ENCODE measurements around the gene PTPA. TPM values are rescaled to one million over a fixed set of nuclear protein-coding genes. Genes with fewer than 3 reads are reported as not detected.

The PTPA gene
- total RNA-seq, 1 donor from 2014 or later = 162 TPM

- DNase-seq = peak; percentile 71
- intact Hi-C loops (cut with micrococcal nuclease) = no loop called here
Observed at GRCh38 chr9:129166623-129167557, 55.7 kb downstream of the PTPA start.

DNA sequence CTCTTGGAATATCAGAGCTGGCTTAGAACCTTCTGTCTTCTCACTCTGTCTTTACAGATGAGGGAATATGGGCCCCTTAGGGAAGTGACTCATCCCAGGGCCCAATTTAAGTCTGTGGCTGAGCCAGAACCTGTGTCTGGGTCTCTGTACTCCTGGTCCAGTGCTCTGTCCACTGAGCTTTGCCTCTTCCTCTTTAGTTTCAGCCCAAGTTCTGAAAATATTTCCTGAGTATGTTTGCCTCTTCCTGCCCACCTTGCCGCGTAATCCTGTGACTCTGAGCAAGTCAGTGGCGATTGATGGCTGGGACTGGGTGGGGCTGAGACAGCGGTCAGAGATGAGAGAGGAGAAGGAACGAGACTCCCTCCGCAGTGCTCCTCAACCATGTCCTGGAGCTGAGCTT is 59.0 kb downstream of the PTPA start:
- Histone ChIP-seq H3K27ac (replicated peaks) (no peak overlapping the region), H3K27me3 (ENCODE audit: low read depth) (no peaks in the 10 kb centered on the region), H3K9me3 (replicated peaks) (no peaks in the 10 kb centered on the region), H3K4me3 (no peak overlapping the region), H3K4me1 (peaks cover 51% of the 10 kb centered on the region), H3K36me3 (no peaks in the 10 kb centered on the region)
- intact Hi-C loops (cut with micrococcal nuclease) = loop anchor here (10.0 kb wide), 1 partner anchor 315 kb away; no protein-coding TSS in a partner anchor
- TF ChIP-seq, protein P1, sequence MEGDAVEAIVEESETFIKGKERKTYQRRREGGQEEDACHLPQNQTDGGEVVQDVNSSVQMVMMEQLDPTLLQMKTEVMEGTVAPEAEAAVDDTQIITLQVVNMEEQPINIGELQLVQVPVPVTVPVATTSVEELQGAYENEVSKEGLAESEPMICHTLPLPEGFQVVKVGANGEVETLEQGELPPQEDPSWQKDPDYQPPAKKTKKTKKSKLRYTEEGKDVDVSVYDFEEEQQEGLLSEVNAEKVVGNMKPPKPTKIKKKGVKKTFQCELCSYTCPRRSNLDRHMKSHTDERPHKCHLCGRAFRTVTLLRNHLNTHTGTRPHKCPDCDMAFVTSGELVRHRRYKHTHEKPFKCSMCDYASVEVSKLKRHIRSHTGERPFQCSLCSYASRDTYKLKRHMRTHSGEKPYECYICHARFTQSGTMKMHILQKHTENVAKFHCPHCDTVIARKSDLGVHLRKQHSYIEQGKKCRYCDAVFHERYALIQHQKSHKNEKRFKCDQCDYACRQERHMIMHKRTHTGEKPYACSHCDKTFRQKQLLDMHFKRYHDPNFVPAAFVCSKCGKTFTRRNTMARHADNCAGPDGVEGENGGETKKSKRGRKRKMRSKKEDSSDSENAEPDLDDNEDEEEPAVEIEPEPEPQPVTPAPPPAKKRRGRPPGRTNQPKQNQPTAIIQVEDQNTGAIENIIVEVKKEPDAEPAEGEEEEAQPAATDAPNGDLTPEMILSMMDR (IDR thresholded peaks at IDR 0.05; ENCODE audit: borderline replicate concordance) = no peak
- no peak for DNase-seq

More at GRCh38 chr9:129166623-129167557, 55.7 kb downstream of the PTPA start:
- no peaks in the 10 kb centered on the region for H3K9me3 ChIP-seq (replicated peaks)
- H3K27me3 ChIP-seq (ENCODE audit: low read depth) = no peaks in the 10 kb centered on the region
- H3K4me1 ChIP-seq = peaks cover 23% of the 10 kb centered on the region
- no peaks in the 10 kb centered on the region for H3K36me3 ChIP-seq
- H3K4me3 ChIP-seq = peak overlapping the region; percentile 46
- TF ChIP-seq, protein P1 (IDR thresholded peaks at IDR 0.05; ENCODE audit: borderline replicate concordance) = no peak
- H3K27ac ChIP-seq (replicated peaks) = peak overlapping the region; percentile 78

- no peaks in the 10 kb centered on the region for H3K36me3 ChIP-seq
- intact Hi-C loops (cut with micrococcal nuclease) = loop anchor here (10.0 kb wide), 1 partner anchor 313 kb away; no protein-coding TSS in a partner anchor
- no peak overlapping the region for H3K4me3 ChIP-seq
- no peak overlapping the region for H3K27ac ChIP-seq (replicated peaks)
- no peaks in the 10 kb centered on the region for H3K9me3 ChIP-seq (replicated peaks)
- H3K27me3 ChIP-seq (ENCODE audit: low read depth) = no peaks in the 10 kb centered on the region
- H3K4me1 ChIP-seq = peaks cover 55% of the 10 kb centered on the region
- TF ChIP-seq, protein P1 (IDR thresholded peaks at IDR 0.05; ENCODE audit: borderline replicate concordance) = no peak
- DNase-seq = no peak
Observed at GRCh38 chr9:129171993-129172751, 61.0 kb downstream of the PTPA start.

GRCh38 chr9:129172816-129173215 is 61.6 kb downstream of the PTPA start:
- intact Hi-C loops (cut with micrococcal nuclease) = loop anchor here (10.0 kb wide), 1 partner anchor 312 kb away; no protein-coding TSS in a partner anchor
- TF ChIP-seq, protein P1 (IDR thresholded peaks at IDR 0.05; ENCODE audit: borderline replicate concordance) = no peak

More at GRCh38 chr9:129172816-129173215, 61.6 kb downstream of the PTPA start:
- Histone ChIP-seq H3K27me3 (ENCODE audit: low read depth) (no peaks in the 10 kb centered on the region), H3K36me3 (no peaks in the 10 kb centered on the region), H3K4me1 (peaks cover 51% of the 10 kb centered on the region), H3K27ac (replicated peaks) (peak overlapping the region; percentile 99), H3K9me3 (replicated peaks) (no peaks in the 10 kb centered on the region), H3K4me3 (no peak overlapping the region)
- DNase-seq = no peak
